ENCODE results near the gene PRKCA. TPM values are rescaled to one million over a fixed set of nuclear protein-coding genes. Genes with fewer than 3 reads are reported as not detected.

Gene PRKCA
- total and polyA plus RNA-seq, 10 of the 15 experiments (the other 5 are each of a cell fraction or from before 2014, with no cell fraction given), result 0.11 to 14.6 (median 0.72) TPM

GRCh38 chr17:66739553-66739952, 437.1 kb downstream of the PRKCA start:
- FAIRE-seq (no peak), ATAC-seq (no peak)
- intact Hi-C loops (cut with micrococcal nuclease; ENCODE audit: unreplicated experiment), result no loop called here

More at GRCh38 chr17:66739553-66739952, 437.1 kb downstream of the PRKCA start:
- Histone ChIP-seq H3K79me2 (ENCODE audit: control insufficient read depth, insufficient read depth, low read length) (no peaks in the 10 kb centered on the region), H2AFZ (ENCODE audit: control insufficient read depth, low read depth, low read length) (no peak overlapping the region), H4K20me1 (ENCODE audit: control insufficient read depth, insufficient read depth) (no peaks in the 10 kb centered on the region), H3K4me2 (ENCODE audit: control insufficient read depth, insufficient read depth) (no peak overlapping the region), H3K4me3 (no peak overlapping the region), H3K9me3 (replicated peaks; ENCODE audit: control insufficient read depth, insufficient read depth, low read length) (no peaks in the 10 kb centered on the region), H3K4me1 (ENCODE audit: control insufficient read depth, insufficient read depth, low read length) (no peaks in the 10 kb centered on the region), H3K27me3 (replicated peaks in 1 of 2; ENCODE audit: control insufficient read depth in 2 of 2, insufficient read depth in 2 of 2, low read length in 1 of 2) (peaks cover 0 to 5% of the 10 kb centered on the region in 2 experiments; a peak in 2 of 4 replicates), H3K9ac (ENCODE audit: control insufficient read depth, insufficient read depth, low read length) (no peak overlapping the region), H3K27ac (ENCODE audit: control insufficient read depth, insufficient read depth) (no peak overlapping the region), H3K36me3 (ENCODE audit: control insufficient read depth in 2 of 2, insufficient read depth in 2 of 2, low read length in 1 of 2) (no peaks in the 10 kb centered on the region)
- DNase-seq (ENCODE audit: low read depth, low spot score), result no peak
- RAD21 ChIA-PET (ENCODE audit: unreplicated experiment), result no interaction called here
- BruUV-seq (replicated peaks), result no TSS peak
- SMC1A ChIA-PET (ENCODE audit: uncharacterized antibody, unreplicated experiment), result no interaction called here
- 27% methylated on average over 8 of the region's 8 CpGs for WGBS (ENCODE audit: insufficient coverage, insufficient replicate concordance, low lambda C conversion rate, missing lambda C conversion rate)
- in situ Hi-C loops (cut with MboI), result no loop called here
- POLR2A ChIA-PET, result no interaction called here
- TF ChIP-seq NR2C1 (IDR thresholded peaks at IDR 0.05) (no peak), POU2F2 (IDR thresholded peaks at IDR 0.05; ENCODE audit: borderline replicate concordance, low read depth, low read length) (no peak), SPI1 (IDR thresholded peaks at IDR 0.05; ENCODE audit: borderline replicate concordance, insufficient read depth, low read depth, low read length) (no peak), NR2C2 (IDR thresholded peaks at IDR 0.05; ENCODE audit: borderline replicate concordance, control insufficient read depth, insufficient read length, low read depth) (no peak), MYB (IDR thresholded peaks at IDR 0.05; ENCODE audit: borderline replicate concordance, low read depth, low read length) (no peak), SMAD5 (IDR thresholded peaks at IDR 0.05; ENCODE audit: low read depth) (no peak), RFX5 (IDR thresholded peaks at IDR 0.05; ENCODE audit: low read depth, low read length) (no peak), RELA (IDR thresholded peaks at IDR 0.05; ENCODE audit: borderline replicate concordance, partially characterized antibody) (no peak), FOXK2 (IDR thresholded peaks at IDR 0.05) (no peak), STAT1 (conservative IDR thresholded peaks at IDR 0.05) (no peak), EZH2 (IDR thresholded peaks at IDR 0.05; ENCODE audit: borderline replicate concordance, control insufficient read depth, low read depth, low read length) (no peak), MAX (IDR thresholded peaks at IDR 0.05; ENCODE audit: low read depth, low read length) (no peak), TCF7 (IDR thresholded peaks at IDR 0.05; ENCODE audit: borderline replicate concordance) (no peak), HSF1 (IDR thresholded peaks at IDR 0.05; ENCODE audit: low read depth, low read length) (no peak), SUPT20H (IDR thresholded peaks at IDR 0.05; ENCODE audit: borderline replicate concordance, control insufficient read depth, low read depth, low read length) (no peak), ZBED1 (IDR thresholded peaks at IDR 0.05; ENCODE audit: borderline replicate concordance) (no peak), DPF2 (IDR thresholded peaks at IDR 0.05) (no peak), ZNF384 (IDR thresholded peaks at IDR 0.05; ENCODE audit: borderline replicate concordance, low read depth, low read length) (no peak), CHD2 (IDR thresholded peaks at IDR 0.05; ENCODE audit: borderline replicate concordance, low read depth, low read length) (no peak), USF1 (IDR thresholded peaks at IDR 0.05; ENCODE audit: borderline replicate concordance, extremely low read length, insufficient read depth, low read depth, low read length) (no peak)
- CTCF ChIA-PET, result no interaction called here

Data from GM12878 (cell line).